Thymus (tissue), 11 donors: ENCODE results near the gene SPATA13. TPM values are rescaled to one million over a fixed set of nuclear protein-coding genes. Genes with fewer than 3 reads are reported as not detected.

ENCODE experiments used
- DNase-seq, 9 donors: peaks; one replicate each; pipeline ENCODE4 v3.0.0-alpha.2; 2013; ENCODE audit warnings: low spot score in 9 of 9, low read depth in 6 of 9, missing footprints in 1 of 9
- H3K27ac ChIP-seq, 2 donors: one replicate each; pipeline ENCODE4 v1.5.1; 2013; ENCODE audit warnings: control low read depth in 1 of 2, low read depth in 1 of 2, low read length in 1 of 2, mild to moderate bottlenecking in 1 of 2, moderate library complexity in 1 of 2
- H3K27me3 ChIP-seq, 2 donors: one replicate each; pipeline ENCODE4 v1.5.1; 2013; ENCODE audit warnings: low read length in 1 of 2; ENCODE audit not compliant: control insufficient read depth in 2 of 2, insufficient read depth in 1 of 2
- H3K36me3 ChIP-seq, 2 donors: one replicate each; pipeline ENCODE4 v1.5.1; 2013; ENCODE audit warnings: low read length in 1 of 2, mild to moderate bottlenecking in 1 of 2, moderate library complexity in 1 of 2; ENCODE audit not compliant: control insufficient read depth in 2 of 2, insufficient read depth in 2 of 2
- H3K4me1 ChIP-seq, 2 donors: one replicate each; pipeline ENCODE4 v1.5.1; 2013; ENCODE audit warnings: low read length in 2 of 2; ENCODE audit not compliant: control insufficient read depth in 2 of 2, insufficient read depth in 2 of 2
- H3K4me3 ChIP-seq, 2 donors: one replicate each; pipeline ENCODE4 v1.5.1; 2013; ENCODE audit warnings: low read length in 2 of 2, control low read depth in 1 of 2, mild to moderate bottlenecking in 1 of 2
- H3K9me3 ChIP-seq, 2 donors: one replicate each; pipeline ENCODE4 v1.5.1; 2013; ENCODE audit warnings: low read length in 1 of 2, mild to moderate bottlenecking in 1 of 2; ENCODE audit not compliant: control insufficient read depth in 2 of 2, insufficient read depth in 1 of 2
- WGBS: extraction: QIAGEN DNeasy Blood & Tissue Kit; methylation state at CpG from one replicate; pipeline ENCODE4 v1.1.7; 2013; 5-methylcytosine and 5-hydroxymethylcytosine counted together
- polyA plus RNA-seq: library from polyadenylated mRNA; stranded (reverse); fragments of 200-250 nt; gene quantifications from one replicate; pipeline ENCODE4 v1.2.3, GENCODE V29; 2013
- total RNA-seq: library from RNA; stranded (reverse); fragments of 120-200 nt; gene quantifications from one replicate; pipeline ENCODE4 v1.2.4, GENCODE V29; 2013
- donor health status: healthy.

SPATA13 gene
- total and polyA plus RNA-seq, 2 donors, result 17.0 to 18.7 TPM

- peaks cover 25 to 51% of the 10 kb centered on the region in 2 donors for H3K4me1 ChIP-seq
- 99% methylated on average over 7 of the region's 7 CpGs for WGBS
- H3K27ac ChIP-seq, result peak overlapping the region in 1 of 2 donors; percentile 81
- DNase-seq, result no peak
- H3K36me3 ChIP-seq, result peaks cover 0 to 4% of the 10 kb centered on the region in 2 donors
- no peaks in the 10 kb centered on the region for H3K27me3 ChIP-seq
- H3K9me3 ChIP-seq, result peaks cover 0 to 5% of the 10 kb centered on the region in 2 donors
- no peak overlapping the region for H3K4me3 ChIP-seq
Measured at GRCh38 chr13:24273926-24274325, 113.4 kb downstream of the SPATA13 start.

DNA sequence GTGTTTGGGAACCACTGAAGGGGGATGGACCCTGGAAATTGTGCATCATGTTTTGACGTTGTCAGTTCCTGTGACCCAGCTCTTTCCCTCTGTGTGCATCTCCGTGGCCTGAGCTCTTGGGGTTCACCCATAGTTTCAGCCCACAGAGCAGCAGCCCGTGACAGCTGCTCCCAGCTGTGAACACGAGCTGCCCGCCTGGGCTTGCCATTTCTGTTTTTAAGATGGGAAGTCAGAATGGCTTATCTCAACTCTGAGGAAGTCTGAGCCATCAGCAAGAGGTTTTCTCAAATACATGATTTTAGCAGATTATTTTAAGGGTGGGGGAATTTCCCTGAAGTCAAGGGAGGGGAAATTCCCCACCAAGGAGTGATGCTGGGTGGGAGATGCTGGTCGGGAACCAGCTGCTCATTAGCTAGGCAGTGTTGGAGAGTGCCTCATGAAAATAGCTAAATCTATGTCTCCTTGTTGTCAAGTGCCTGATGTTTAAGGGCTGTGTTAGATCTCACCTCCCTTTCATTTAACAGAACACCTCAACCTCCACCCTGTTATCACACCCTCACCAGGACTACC lies 114.0 kb downstream of the SPATA13 start:
- peaks cover 25 to 51% of the 10 kb centered on the region in 2 donors for H3K4me1 ChIP-seq
- peak overlapping the region; percentile 76 to 81 for H3K27ac ChIP-seq
- H3K27me3 ChIP-seq, result no peaks in the 10 kb centered on the region

DNA sequence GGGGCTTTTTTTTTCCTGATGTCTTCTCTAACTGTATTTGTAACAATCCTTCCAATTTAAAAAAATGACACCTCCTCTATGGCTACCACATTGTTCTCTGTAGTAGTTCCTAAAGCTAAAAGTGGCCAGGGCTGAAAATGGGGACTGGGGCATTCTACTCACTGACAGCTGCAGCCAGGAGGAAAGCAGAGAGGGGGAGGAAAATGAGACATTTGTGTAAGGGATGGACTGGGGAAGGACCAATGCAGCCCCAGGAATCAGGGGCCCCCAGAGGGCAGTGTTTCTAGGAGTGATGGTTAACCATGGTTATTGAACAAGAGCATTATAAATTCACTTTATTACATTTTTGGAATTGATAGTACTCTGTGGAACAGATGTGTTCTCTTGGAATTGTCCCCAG lies 114.5 kb downstream of the SPATA13 start:
- H3K27ac ChIP-seq, result peak overlapping the region; percentile 33 to 81
- H3K27me3 ChIP-seq, result no peaks in the 10 kb centered on the region
- H3K4me3 ChIP-seq, result no peak overlapping the region
- H3K4me1 ChIP-seq, result peaks cover 25 to 51% of the 10 kb centered on the region in 2 donors
- DNase-seq, result no peak
- H3K36me3 ChIP-seq, result peaks cover 0 to 8% of the 10 kb centered on the region in 2 donors
- peaks cover 0 to 5% of the 10 kb centered on the region in 2 donors for H3K9me3 ChIP-seq

More for the DNA sequence above, 114.0 kb downstream of the SPATA13 start:
- Histone ChIP-seq H3K9me3 (peaks cover 0 to 5% of the 10 kb centered on the region in 2 donors), H3K4me3 (no peak overlapping the region), H3K36me3 (peaks cover 0 to 4% of the 10 kb centered on the region in 2 donors)
- WGBS, result 13% methylated on average over 6 of the region's 6 CpGs
- DNase-seq, result peak in 4 of 9 donors; percentile 32 to 71 (median 46)

GRCh38 chr13:24276306-24276705 lies 115.8 kb downstream of the SPATA13 start:
- H3K36me3 ChIP-seq, result peaks cover 3 to 8% of the 10 kb centered on the region in 2 donors
- DNase-seq, result peak in 1 of 9 donors; percentile 64
- H3K27me3 ChIP-seq, result no peaks in the 10 kb centered on the region
- WGBS, result 14% methylated on average over 2 of the region's 2 CpGs
- H3K9me3 ChIP-seq, result no peaks in the 10 kb centered on the region
- H3K4me1 ChIP-seq, result peaks cover 22 to 42% of the 10 kb centered on the region in 2 donors
- H3K4me3 ChIP-seq, result no peak overlapping the region
- H3K27ac ChIP-seq, result no peak overlapping the region

DNA sequence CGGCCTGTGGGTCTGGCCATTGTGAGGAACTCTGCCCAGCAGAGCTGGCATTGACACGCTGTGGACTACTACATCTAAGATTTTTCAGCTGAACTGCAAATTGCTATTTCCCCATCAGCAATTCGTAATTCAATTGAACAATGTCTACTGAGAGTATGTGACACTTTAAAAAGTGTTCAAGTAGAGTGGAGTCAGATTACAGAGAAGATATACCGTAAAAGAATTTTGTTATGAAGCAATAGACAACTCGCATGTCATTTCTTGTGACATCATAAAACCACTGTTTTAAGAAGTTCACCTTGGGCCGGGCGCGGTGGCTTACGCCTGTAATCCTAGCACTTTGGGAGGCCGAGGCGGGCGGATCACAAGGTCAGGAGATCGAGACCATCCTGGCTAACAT lies 116.3 kb downstream of the SPATA13 start:
- Histone ChIP-seq H3K36me3 (peaks cover 7 to 8% of the 10 kb centered on the region in 2 donors), H3K9me3 (no peaks in the 10 kb centered on the region), H3K27ac (no peak overlapping the region), H3K4me3 (no peak overlapping the region), H3K27me3 (no peaks in the 10 kb centered on the region), H3K4me1 (peaks cover 22 to 39% of the 10 kb centered on the region in 2 donors)
- no peak for DNase-seq
- 97% methylated on average over 13 of the region's 13 CpGs for whole genome bisulfite sequencing

DNA sequence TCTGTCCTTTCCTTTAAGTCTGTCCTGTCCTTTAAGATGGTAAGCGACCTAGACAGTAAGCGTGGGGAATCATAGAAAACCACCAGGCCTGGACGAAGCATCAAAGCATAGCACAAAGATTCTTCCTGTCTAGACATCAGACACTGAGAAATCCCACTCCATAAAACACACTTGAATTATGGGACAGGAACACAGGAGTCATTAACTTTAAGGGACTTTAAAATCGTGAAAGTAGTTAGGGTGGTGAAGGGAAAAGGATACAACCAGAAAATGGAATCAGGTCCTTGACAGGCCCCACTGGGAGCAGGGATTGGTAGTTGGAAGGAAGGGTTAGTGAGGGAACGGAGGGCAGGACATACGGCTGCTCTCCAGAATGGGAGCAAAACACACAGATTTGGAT lies 117.2 kb downstream of the SPATA13 start:
- H3K4me1 ChIP-seq, result peaks cover 15 to 30% of the 10 kb centered on the region in 2 donors

GRCh38 chr13:24279327-24280110 lies 119.0 kb downstream of the SPATA13 start:
- Histone ChIP-seq H3K36me3 (peaks cover 11 to 18% of the 10 kb centered on the region in 2 donors), H3K27me3 (no peaks in the 10 kb centered on the region), H3K9me3 (no peaks in the 10 kb centered on the region), H3K4me3 (no peak overlapping the region), H3K27ac (no peak overlapping the region), H3K4me1 (peaks cover 5 to 17% of the 10 kb centered on the region in 2 donors)
- DNase-seq, result no peak
- 96% methylated on average over 8 of the region's 8 CpGs for WGBS

More for the DNA sequence above, 117.2 kb downstream of the SPATA13 start:
- DNase-seq, result no peak
- H3K27ac ChIP-seq, result no peak overlapping the region
- no peaks in the 10 kb centered on the region for H3K27me3 ChIP-seq
- WGBS, result 97% methylated on average over 6 of the region's 6 CpGs
- no peaks in the 10 kb centered on the region for H3K9me3 ChIP-seq
- H3K36me3 ChIP-seq, result peaks cover 11 to 12% of the 10 kb centered on the region in 2 donors
- no peak overlapping the region for H3K4me3 ChIP-seq

DNA sequence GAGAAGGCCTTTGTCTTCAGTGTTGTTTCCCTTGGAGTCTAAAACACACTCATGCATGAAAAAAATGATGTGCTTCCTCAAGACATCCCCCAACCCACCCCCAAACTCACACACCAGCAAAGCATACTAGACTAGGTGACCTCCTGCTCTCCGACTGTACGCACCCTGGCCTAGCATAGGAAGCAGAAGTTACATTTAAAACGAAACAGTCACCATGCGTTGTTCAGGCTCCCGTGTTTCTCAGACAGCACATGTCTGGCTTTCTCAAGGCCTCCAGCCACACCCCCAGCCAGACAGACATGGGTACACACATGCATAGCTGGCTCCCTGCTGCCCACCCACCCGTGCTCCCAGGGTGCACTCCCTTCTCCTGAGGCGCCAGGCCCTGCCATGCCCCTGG lies 120.2 kb downstream of the SPATA13 start:
- Histone ChIP-seq H3K4me3 (no peak overlapping the region), H3K9me3 (no peaks in the 10 kb centered on the region), H3K27me3 (no peaks in the 10 kb centered on the region), H3K27ac (no peak overlapping the region), H3K36me3 (peaks cover 19 to 24% of the 10 kb centered on the region in 2 donors), H3K4me1 (peaks cover 2 to 6% of the 10 kb centered on the region in 2 donors)
- WGBS, result 86% methylated on average over 7 of the region's 7 CpGs
- no peak for DNase-seq
